ENCODE data around the gene MGST2. TPM values are rescaled to one million over a fixed set of nuclear protein-coding genes. Genes with fewer than 3 reads are reported as not detected.

The MGST2 gene
- total RNA-seq, 1 experiment from 2014 or later, result 32.8 TPM

DNA sequence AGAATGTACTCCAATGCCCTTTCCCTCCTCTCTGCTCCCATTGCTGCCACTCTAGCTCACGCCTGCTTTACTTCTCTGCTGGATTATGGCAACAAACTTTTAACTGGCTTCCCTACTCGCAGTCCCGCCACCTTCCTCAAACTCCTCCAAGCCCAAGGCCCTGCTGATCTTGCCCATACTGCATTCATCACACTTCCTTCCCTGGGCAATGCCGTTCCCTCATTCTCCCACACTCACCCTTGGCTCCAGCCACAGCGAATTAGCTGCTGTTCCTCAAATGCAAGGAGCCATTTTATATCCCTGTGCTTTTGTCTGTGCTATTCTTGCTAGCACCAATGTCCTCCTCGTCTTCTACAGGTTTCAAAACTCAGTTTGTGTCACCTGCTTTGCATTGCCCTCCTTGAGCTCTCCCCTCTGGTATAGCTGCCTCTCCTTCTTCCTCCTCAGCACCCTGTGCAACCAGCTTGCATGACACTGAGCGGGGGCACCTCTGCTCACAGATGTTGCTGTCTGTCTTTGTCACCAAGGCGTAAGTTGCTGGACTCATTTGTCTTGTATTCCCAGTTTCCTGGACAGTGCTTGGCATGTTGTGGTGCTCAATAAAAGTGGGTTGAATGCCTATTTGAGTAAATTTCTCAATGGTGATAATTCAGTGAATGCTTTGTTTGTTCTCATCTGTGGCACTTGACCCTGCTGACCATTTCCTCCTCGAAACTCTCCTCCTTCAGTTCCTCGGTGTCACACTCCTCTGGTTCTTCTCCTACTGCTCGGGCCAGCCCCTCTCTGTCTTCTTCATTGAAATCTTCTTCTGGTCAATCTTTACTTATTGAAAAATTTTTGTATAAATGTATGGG is 22.4 kb upstream of the MGST2 start:
- DNase-seq (ENCODE audit: low spot score), result no peak

DNA sequence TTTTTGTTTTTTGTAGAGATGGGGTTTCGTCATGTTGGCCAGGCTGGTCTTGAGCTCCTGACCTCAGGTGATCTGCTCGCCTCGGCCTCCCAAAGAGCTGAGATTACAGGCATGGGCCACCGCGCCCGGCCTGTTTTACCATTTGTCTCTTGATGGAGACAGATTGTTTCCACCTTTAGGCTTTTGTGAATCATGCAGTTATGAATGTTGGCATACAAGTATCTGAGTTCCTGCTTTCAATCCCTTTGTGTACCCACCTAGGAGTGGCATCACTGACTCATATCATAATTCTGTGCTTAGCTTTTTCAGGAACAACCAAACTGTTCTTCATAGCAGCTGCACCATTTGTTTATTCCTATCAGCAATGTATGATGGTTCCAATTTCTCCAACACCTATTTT is 20.2 kb upstream of the MGST2 start:
- no peak for DNase-seq (ENCODE audit: low spot score)

DNA sequence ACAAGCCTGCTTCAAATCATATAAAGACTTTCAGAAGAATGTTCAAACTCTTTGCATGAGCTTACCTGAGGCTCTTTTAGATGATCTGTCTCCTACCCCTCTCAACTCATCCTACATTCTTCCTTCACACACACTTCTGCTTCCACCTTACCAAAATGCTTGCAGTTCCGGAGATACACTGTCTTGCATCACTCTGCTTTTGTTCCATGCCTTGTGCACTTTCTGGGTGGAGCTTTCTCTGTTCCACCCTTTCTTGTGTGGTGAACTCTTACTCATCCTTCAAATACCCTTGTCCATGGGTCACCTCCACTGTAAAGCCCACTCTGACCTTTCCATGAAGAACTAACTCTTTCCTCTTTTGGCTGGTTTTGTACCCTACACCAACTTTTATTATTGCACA is 18.4 kb upstream of the MGST2 start:
- no peak for DNase-seq (ENCODE audit: low spot score)

DNA sequence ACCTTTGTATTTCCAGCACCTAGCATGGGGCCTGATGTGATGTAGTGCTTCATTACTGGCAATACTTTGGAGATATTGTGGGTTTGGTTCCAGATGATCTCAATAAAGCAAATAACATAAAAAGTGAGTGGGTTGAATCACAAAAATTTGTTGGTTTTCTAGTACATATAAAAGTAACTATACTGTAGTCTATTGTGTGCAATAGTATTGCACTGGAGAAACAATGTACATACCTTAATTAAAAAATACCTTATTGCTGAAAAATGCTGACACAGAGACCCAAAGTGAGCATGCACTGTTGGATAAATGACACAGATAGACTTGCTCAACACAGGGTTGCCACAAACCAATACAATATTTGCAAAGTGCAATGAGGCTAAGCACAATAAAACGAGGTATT is 17.7 kb upstream of the MGST2 start:
- no peak for DNase-seq (ENCODE audit: low spot score)

DNA sequence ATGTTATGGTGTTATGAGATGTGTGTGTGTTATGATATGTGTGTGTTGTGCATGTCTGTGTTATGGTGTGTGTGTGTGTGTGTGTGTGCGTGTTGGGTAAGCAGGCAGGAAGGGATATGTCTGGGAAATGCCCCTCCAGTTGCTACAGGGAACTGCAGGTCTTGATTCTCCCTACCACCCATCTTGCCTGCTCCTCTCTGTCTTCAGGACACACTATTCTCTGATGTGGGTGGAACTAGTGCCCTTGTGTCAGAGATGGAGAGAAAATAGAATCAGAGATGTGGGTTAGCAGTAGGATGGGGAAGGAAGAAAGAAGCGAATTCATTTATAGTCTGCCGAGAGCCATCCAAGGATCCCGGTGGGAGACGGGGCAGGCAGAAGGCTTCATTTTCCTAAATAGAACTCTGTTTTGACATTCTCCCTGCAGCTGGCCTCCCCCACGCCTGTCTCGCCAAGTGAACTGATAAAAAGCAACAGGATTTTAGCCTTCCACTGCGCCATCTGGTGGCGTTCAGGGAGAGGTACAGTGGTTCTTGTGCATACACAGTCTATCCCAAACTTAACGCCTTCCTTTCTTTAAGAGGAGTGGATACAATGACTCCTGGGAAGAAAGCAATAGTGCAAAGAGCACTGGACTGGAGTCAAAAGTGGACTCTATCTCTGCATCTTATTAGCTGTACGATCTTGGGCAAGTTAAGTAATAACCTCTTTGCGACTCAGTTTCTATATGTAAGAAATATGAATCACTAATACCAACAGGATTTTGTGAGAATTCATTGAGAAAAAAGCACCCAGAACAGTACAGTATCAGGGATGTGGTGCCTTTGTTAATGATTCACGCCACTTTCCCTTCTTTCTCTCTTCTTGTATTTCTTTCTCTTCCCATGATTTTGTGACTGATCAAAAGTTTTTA is 14.1 kb upstream of the MGST2 start:
- DNase-seq (ENCODE audit: low spot score), result peak; percentile 83

DNA sequence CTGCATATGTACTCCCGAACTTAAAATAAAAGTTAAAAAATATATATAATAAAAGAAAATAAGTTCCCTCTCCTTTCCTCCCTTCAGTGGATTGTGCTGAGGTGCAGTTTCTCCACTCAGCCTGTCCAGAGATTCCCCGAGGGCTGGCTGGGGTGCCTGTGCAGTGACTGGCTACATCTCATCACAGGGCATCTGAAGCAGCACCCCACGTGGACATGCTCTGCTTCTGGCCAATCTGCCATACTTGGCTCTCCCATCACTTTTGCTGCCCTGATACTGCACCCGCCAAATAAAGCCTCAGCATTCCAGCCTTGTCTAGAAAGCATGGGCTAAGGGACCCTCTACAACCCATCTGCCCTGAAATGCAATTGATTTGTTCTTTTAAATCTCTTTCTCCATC is 11.1 kb upstream of the MGST2 start:
- DNase-seq (ENCODE audit: low spot score), result no peak

DNA sequence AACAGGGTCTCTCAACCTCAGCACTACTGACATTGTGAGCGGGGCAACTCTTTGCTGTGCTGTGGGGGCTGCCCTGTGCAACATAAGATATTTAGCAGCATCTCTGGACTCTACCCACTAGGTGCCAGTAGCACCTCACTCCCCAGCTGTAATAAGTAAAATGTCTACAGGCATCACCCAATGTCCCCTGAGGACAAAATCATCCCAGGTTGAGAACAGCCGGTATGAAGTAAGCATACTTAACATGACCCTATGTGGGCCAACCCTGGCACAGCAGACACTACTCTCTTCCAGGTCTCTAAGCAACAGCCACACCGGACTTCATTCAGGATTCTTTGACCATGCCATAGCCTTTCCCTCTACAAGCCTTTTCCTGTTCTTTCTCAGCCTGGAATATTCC is 10.5 kb upstream of the MGST2 start:
- DNase-seq (ENCODE audit: low spot score), result peak; percentile 50

DNA sequence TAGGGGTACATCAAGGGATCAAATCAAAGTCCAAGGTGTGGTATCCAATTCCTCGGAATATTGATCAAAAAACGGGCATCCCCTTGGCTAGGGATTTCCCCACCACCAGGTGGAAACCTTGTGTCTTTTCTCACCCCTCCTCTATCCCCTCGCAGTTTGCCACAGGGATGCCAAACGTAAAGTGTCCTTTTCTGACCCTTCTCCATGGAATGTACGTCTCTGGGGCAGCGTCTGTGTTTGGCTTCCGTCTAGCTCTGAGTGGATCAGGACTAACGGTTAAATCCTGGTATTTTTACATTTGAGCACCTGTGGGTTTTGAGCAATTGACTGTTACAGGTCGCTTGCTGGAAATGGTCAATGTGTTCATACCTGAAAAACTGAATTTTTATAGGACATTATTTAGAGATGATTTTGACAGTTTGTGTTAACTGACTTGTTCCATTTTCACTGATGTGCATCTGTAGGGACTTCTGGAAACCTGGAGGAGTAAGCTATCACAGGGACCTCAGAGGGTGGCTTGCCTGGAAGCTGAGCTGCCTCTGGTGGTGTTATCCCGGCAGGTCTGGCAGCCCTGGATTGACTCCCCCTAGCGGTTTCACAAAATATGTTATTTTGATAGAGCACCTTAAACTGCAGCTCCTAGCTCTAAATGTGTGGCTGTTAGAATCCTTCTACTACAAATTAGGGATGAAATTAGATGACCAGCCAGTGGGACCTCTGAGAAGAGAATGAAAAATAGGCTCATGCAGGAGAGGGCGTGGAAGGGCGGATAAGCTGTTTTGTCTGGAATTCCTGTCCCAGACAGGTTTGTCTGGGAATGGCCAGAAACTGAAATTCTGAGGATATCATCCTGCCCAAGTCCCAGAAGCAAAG is 8.8 kb upstream of the MGST2 start:
- peak; percentile 87 for DNase-seq (ENCODE audit: low spot score)

DNA sequence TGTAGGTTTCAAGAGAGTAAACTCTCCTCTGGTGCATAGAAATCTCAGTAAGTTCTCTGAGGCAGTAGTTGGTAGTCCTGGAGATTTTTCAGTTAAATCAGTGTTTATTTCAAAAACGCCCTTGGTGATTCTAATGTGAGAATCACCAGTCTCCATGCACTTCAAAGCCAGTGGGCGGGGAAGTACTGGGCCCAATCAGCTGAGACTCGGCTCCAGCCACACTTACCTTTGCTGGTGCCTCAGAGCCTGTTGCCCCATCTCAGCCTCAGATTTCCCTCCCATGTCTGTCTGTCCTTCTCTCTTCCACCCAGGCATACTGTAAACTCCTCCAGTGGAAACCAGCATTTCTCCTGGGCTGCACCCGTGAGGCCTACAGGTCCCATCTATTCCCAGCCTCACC is 7.4 kb upstream of the MGST2 start:
- DNase-seq (ENCODE audit: low spot score), result no peak

DNA sequence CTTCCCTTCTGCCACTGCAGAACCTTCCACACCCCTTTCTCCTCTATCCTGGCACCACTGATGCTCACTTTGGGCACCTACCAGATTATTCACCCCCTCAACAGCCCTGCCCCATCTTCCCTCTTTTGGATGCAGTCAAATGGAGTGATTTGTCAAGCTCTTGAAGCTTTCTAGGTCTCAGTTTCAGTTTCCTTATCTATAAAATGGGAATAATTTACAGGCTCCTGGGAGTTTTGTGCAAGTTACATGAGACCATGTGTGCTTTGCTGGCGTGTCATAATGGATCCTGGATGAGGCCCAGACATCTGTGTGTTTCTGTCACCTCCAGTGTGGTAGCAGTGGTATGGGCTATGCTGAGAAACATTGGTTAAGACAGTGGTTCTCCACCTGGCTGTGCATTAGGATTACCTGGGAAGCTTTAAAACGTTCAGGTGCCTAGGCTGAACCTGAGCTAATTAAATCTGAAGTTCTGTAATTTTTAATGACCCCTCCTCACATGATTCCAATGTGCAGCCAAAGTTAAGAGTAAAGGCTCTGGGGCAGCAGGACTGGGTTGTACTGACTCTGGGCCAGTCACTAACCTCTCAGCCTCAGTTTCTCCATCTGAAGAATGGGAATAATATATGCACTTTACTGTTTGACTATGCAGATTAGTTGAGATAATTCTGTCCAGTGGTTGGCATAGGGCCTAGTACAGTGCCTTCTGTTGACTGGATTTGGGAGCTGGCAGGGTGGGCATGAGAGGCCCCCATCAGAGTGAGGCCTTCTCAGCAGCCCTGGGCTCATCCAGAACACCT is 6.8 kb upstream of the MGST2 start:
- DNase-seq (ENCODE audit: low spot score), result no peak

DNA sequence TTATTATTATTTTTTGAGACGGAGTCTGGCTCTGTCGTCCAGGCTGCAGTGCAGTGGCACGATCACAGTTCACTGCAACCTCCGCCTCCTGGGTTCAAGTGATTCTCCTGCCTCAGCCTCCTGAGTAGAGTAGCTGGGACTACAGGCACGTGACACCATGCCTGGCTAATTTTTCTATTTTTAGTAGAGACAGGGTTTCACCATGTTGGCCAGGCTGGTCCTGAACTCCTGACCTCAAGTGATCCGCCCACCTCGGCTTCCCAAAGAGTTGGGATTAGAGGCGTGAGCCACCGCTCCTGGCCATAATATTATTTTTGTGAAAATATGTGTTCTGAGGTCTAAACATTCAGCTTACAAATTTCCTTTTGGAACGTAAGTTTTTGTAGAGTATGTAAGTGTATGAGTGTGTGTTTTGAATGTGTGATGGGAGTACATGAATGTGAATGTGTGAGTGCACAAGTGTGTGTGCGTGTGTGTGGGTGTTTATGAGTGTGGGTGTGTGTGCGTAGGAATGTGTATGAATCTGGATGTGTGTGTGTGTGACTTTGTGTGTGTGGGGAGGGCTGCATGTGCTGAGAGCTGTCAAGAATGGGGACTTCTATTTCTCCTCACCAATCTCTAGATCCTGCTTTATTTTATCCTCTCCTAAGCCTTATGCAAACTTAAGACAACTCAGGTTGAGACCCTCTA is 5.7 kb upstream of the MGST2 start:
- DNase-seq (ENCODE audit: low spot score), result no peak

DNA sequence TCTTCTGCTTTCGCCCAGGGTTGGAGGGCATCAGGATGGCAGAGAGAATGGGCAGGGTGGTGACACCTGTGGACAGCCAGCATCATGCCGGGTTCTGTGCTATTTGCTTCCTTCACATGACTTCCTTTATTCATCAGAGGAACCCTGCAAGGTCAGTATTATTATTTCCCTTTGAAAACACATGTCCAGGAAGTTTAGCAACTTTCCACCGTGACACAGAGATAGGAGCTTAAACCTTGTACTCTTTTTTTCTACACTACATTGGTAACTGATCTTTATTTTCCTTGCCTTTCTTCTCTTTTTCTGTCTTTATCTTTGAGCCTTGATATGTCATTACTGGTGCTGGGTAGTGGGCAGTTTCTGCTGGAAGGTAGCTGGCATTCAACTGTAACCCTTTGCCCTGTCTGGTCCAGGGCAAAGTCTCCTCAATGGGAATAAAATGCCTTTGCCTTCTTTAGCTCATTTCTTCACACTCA is 5.0 kb upstream of the MGST2 start:
- no peak for DNase-seq (ENCODE audit: low spot score)

DNA sequence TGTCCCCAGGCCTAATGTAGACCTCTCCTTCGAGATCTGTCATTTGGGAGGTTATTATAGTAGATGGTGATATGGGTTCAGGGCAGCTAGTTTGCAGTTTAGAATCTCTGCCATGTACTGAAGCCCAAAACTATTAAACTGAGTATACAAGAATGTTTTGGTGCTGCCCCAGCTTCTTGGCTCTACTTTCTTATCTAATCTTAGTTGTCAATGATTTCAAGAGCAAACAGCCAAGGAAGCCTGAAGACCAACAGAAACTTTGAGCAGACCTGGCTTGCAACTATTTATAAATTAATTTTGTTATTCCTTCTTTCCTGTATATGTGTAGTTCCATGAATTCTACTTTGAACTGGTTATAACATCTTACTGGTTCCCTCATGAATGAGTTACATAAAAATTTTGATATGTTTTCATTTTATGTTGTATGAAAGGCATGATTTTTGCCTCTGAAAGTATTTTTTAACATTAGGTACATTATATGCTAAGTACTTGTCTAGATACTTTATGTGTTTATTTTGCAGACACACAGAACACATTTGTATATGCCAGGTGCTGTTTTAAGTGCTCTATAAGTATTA is 2.0 kb upstream of the MGST2 start:
- no peak for DNase-seq (ENCODE audit: low spot score)

DNA sequence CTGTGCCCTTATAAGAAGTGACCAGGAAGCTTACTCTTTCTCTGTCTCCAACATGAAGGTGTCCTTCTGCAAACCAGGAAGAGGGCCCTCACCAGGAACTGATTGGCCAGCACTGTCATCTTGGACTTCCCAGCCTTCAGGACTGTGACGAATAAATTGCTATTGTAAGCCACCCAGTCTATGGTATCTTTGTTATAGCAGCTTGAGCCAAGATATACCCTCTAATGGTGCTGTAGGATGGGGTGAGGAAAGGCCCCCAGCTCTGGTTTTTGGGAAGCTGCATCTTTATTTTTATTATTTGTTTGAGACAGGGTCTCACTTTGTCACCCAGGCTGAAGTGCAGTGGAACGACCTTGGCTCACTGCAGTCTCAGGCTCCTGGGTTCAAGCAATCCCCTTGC is 1.2 kb upstream of the MGST2 start:
- DNase-seq (ENCODE audit: low spot score), result no peak

DNA sequence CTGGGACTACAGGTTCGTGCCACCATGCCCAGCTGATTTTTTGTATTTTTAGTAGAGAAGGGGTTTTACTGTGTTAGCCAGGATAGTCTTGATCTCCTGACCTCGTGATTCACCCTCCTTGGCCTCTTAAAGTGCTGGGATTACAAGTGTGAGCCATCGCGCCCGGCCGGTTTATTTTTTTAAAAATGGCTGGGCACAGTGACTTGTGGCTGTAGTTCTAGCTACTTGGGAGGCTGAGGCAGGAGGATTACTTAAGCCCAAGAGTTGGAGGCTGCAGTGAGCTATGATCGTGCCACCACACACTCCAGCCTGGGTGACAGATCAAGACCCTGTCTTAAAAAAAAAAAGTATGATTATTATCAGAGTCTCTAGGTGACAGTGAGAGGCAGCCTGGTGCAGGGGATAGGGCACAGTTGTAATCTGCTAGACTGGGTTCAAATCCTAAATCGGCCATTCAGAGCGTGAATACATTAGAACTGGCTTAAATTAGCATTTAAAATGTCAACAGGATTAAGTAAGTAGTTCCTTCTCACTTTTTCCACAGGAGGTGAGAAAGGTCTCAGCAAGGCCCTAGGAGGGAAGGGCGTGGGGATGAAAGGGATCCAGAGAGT is 435 bp upstream of the MGST2 start:
- no peak for DNase-seq (ENCODE audit: low spot score)

DNA sequence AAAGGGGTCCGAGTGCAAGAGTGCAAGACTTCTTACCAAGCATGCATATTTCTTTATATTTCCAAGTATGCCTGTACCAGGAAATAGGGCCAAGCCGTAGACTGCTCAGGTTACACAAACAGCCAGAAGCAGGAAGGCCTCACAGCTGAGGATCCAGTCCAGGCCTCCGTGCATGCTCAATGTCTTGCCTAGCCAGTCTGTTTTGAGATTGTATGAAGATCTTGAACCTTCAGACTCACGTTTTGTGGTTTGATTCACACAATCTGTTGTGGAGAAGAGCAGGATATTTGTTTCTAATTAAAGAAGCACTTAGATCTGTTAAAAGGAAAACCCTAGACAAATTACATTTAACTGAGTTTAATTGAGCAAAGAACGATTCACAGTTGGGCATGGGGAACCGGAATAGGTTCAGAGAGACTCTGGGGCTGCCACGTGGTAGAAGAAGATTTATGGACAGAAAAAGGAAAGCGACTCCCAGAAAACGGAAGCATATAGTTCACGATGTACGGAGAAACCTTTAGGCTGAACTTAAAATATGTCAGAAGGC is 1.2 kb downstream of the MGST2 start:
- peak; percentile 80 for DNase-seq (ENCODE audit: low spot score)

DNA sequence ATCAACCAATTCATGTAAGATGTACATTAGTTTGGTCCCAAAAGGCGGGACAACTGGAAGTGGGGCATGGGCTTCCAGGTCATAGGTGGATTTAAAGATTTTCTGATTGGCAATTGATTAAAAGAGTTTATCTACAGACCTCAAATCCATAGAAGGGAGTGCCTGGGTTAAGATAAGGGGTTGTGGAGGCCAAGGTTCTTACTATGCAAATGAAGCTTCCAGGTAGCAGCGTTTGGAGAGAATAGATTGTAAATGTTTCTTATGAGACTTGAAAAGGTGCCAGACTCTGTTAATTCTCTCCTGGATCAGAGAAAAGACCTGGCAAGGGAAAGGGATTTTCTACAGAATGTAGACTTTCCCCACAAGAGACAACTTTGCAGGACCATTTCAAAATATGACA is 2.4 kb downstream of the MGST2 start:
- no peak for DNase-seq (ENCODE audit: low spot score)

DNA sequence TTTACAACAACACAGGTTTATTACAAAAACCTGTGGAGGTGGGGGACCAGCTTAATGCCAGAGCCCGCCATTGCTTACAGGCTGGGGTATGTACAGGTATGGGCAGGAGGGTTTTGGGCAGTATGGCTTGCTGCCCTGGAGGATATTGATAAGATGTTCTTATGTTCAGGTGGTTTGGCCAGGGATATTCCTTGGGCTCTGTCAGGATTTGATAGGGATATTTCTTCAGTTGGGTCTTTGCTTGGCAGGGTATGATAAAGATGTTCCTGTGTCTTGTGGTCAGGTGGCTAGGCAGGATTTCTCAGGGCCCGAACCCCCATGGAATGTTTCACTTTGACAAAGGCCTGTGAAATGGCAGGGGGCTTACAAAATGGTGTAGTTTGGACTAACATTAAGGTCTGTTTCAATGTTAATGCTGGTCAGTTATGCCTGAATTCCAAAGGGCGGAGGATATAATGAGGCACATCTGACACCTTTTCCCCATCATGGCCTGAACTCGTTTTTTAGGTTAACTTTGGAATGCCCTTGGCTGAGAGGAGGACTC is 3.1 kb downstream of the MGST2 start:
- no peak for DNase-seq (ENCODE audit: low spot score)

DNA sequence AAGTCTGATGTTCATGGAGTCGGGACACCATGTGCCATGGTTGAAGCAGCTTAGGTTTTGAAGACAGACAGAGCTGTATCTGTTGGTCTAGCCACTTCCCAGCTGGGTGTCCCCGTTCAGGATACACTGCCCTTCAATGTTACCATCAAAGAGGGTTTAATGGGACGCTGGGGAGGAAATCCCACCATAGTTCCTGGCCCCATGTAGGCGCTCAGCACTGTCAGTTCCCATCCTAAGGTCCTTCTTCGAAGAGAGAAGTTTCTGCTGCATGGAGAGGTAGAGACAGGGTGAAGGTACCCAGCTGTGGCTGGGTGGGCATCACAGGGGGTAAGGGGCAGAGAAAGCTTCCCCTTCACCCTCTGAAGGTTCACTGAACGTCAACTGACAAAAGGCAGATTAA is 3.7 kb downstream of the MGST2 start:
- no peak for DNase-seq (ENCODE audit: low spot score)
